Mucosa of stomach (tissue), 1 donor: ENCODE results near the gene MAP3K21.

Source experiments
- H3K27me3 ChIP-seq: one replicate; pipeline ENCODE4 v1.7.0; 2013; ENCODE audit warnings: mild to moderate bottlenecking, low read length; ENCODE audit not compliant: control insufficient read depth, insufficient read depth
- H3K36me3 ChIP-seq: one replicate; pipeline ENCODE4 v1.7.0; 2013; ENCODE audit warnings: low read length; ENCODE audit not compliant: control insufficient read depth, insufficient read depth
- H3K4me1 ChIP-seq: one replicate; pipeline ENCODE4 v1.7.0; 2013; ENCODE audit warnings: mild to moderate bottlenecking, low read length; ENCODE audit not compliant: control insufficient read depth, insufficient read depth
- H3K4me3 ChIP-seq: one replicate; pipeline ENCODE4 v1.7.0; 2013; ENCODE audit warnings: low read length
- H3K9ac ChIP-seq: one replicate; pipeline ENCODE4 v1.7.0; 2013; ENCODE audit warnings: mild to moderate bottlenecking, low read length, moderate library complexity
- H3K9me3 ChIP-seq: one replicate; pipeline ENCODE4 v1.7.0; 2013; ENCODE audit warnings: mild to moderate bottlenecking, low read length, moderate library complexity; ENCODE audit not compliant: control insufficient read depth
- donor health status: Pancreatic carcinoma.

Gene MAP3K21

GRCh38 chr1:233364695-233365539 is 37.4 kb downstream of the MAP3K21 start:
- no peak overlapping the region for H3K4me3 ChIP-seq
- no peaks in the 10 kb centered on the region for H3K27me3 ChIP-seq

GRCh38 chr1:233366575-233366974 is 39.1 kb downstream of the MAP3K21 start:
- H3K4me3 ChIP-seq: no peak overlapping the region
- H3K36me3 ChIP-seq: no peaks in the 10 kb centered on the region
- no peaks in the 10 kb centered on the region for H3K9me3 ChIP-seq
- H3K27me3 ChIP-seq: no peaks in the 10 kb centered on the region
- peaks cover 5% of the 10 kb centered on the region for H3K4me1 ChIP-seq
- H3K9ac ChIP-seq: no peak overlapping the region

More at GRCh38 chr1:233364695-233365539, 37.4 kb downstream of the MAP3K21 start:
- Histone ChIP-seq H3K36me3 (no peaks in the 10 kb centered on the region), H3K9me3 (no peaks in the 10 kb centered on the region), H3K4me1 (peaks cover 7% of the 10 kb centered on the region), H3K9ac (no peak overlapping the region)

- H3K4me1 ChIP-seq: peaks cover 5% of the 10 kb centered on the region
- H3K9ac ChIP-seq: no peak overlapping the region
- no peaks in the 10 kb centered on the region for H3K27me3 ChIP-seq
- no peak overlapping the region for H3K4me3 ChIP-seq
- no peaks in the 10 kb centered on the region for H3K36me3 ChIP-seq
- no peaks in the 10 kb centered on the region for H3K9me3 ChIP-seq
These were observed 39.7 kb downstream of the MAP3K21 start for GRCh38 chr1:233367057-233367803.

- no peaks in the 10 kb centered on the region for H3K36me3 ChIP-seq
- H3K9me3 ChIP-seq: no peaks in the 10 kb centered on the region
- no peak overlapping the region for H3K4me3 ChIP-seq
- H3K27me3 ChIP-seq: no peaks in the 10 kb centered on the region
- H3K4me1 ChIP-seq: peaks cover 5% of the 10 kb centered on the region
- no peak overlapping the region for H3K9ac ChIP-seq
These were observed 40.7 kb downstream of the MAP3K21 start for GRCh38 chr1:233368106-233368788.

- Histone ChIP-seq H3K4me3 (no peak overlapping the region), H3K9me3 (no peaks in the 10 kb centered on the region), H3K9ac (no peak overlapping the region), H3K36me3 (no peaks in the 10 kb centered on the region), H3K4me1 (peaks cover 5% of the 10 kb centered on the region), H3K27me3 (no peaks in the 10 kb centered on the region)
These were observed 41.2 kb downstream of the MAP3K21 start for GRCh38 chr1:233368789-233369130.

GRCh38 chr1:233372218-233373120 is 44.9 kb downstream of the MAP3K21 start:
- Histone ChIP-seq H3K4me3 (no peak overlapping the region), H3K27me3 (no peaks in the 10 kb centered on the region), H3K9ac (no peak overlapping the region), H3K36me3 (no peaks in the 10 kb centered on the region), H3K9me3 (no peaks in the 10 kb centered on the region), H3K4me1 (peaks cover 5% of the 10 kb centered on the region)

- H3K36me3 ChIP-seq: no peaks in the 10 kb centered on the region
- H3K9me3 ChIP-seq: no peaks in the 10 kb centered on the region
- H3K4me1 ChIP-seq: peaks cover 5% of the 10 kb centered on the region
- H3K27me3 ChIP-seq: no peaks in the 10 kb centered on the region
- no peak overlapping the region for H3K9ac ChIP-seq
- H3K4me3 ChIP-seq: no peak overlapping the region
These were observed 45.7 kb downstream of the MAP3K21 start for GRCh38 chr1:233373226-233373625.

GRCh38 chr1:233375653-233376052 is 48.1 kb downstream of the MAP3K21 start:
- no peaks in the 10 kb centered on the region for H3K27me3 ChIP-seq
- H3K9me3 ChIP-seq: no peaks in the 10 kb centered on the region
- no peak overlapping the region for H3K9ac ChIP-seq
- H3K4me3 ChIP-seq: no peak overlapping the region
- peaks cover 6% of the 10 kb centered on the region for H3K36me3 ChIP-seq
- H3K4me1 ChIP-seq: peaks cover under 1% of the 10 kb centered on the region

GRCh38 chr1:233376382-233377110 is 49.0 kb downstream of the MAP3K21 start:
- H3K36me3 ChIP-seq: peaks cover 6% of the 10 kb centered on the region
- H3K9me3 ChIP-seq: no peaks in the 10 kb centered on the region

GRCh38 chr1:233379869-233380438 is 52.4 kb downstream of the MAP3K21 start:
- H3K27me3 ChIP-seq: no peaks in the 10 kb centered on the region
- no peak overlapping the region for H3K4me3 ChIP-seq
- H3K4me1 ChIP-seq: no peaks in the 10 kb centered on the region
- peaks cover 6% of the 10 kb centered on the region for H3K36me3 ChIP-seq
- H3K9me3 ChIP-seq: no peaks in the 10 kb centered on the region
- H3K9ac ChIP-seq: no peak overlapping the region

More at GRCh38 chr1:233376382-233377110, 49.0 kb downstream of the MAP3K21 start:
- no peak overlapping the region for H3K4me3 ChIP-seq
- no peaks in the 10 kb centered on the region for H3K27me3 ChIP-seq
- H3K4me1 ChIP-seq: no peaks in the 10 kb centered on the region
- H3K9ac ChIP-seq: no peak overlapping the region
